HG03064 (cell line): ENCODE results near the gene SIGLEC10.
"Not testable (repeated sequence)": the region's sequence is repeated elsewhere in the genome, so short reads cannot be mapped to it uniquely, and the experiment has no call there.

ENCODE experiments used
- ATAC-seq: cut with Tn5 transposase; IDR thresholded peaks from one replicate; pipeline ENCODE4 v1.9.1; 2021; ENCODE audit warnings: low read depth; ENCODE audit not compliant: unreplicated experiment

SIGLEC10 gene

GRCh38 chr19:51417107-51417809 lies at the start of gene SIGLEC10:
Gene SIGLEC10, minus strand, starts transcription at chr19:51417642. Its CDS starts 61 bp downstream, at chr19:51417581.
- ATAC-seq = no peak

GRCh38 chr19:51466723-51467122 lies 49.3 kb upstream of the SIGLEC10 start:
- no peak for ATAC-seq

- ATAC-seq = not testable (repeated sequence)
Measured at GRCh38 chr19:51463976-51464581, 46.6 kb upstream of the SIGLEC10 start.

GRCh38 chr19:51462681-51463080 lies 45.2 kb upstream of the SIGLEC10 start:
- ATAC-seq = no peak

GRCh38 chr19:51462276-51462675 lies 44.8 kb upstream of the SIGLEC10 start:
- ATAC-seq = no peak

- no peak for ATAC-seq
Measured at GRCh38 chr19:51461723-51462161, 44.3 kb upstream of the SIGLEC10 start.

- ATAC-seq = no peak
Measured at GRCh38 chr19:51460164-51460992, 42.9 kb upstream of the SIGLEC10 start.

GRCh38 chr19:51458899-51459505 lies 41.6 kb upstream of the SIGLEC10 start:
- ATAC-seq = no peak

- no peak for ATAC-seq
Measured at GRCh38 chr19:51458051-51458645, 40.7 kb upstream of the SIGLEC10 start, which contains the start of gene SIGLEC8. Gene SIGLEC8, minus strand, starts transcription at chr19:51458454. Its CDS starts 67 bp downstream, at chr19:51458387.

GRCh38 chr19:51457351-51458013 lies 40.0 kb upstream of the SIGLEC10 start:
- no peak for ATAC-seq

- no peak for ATAC-seq
Measured at GRCh38 chr19:51456541-51457290, 39.3 kb upstream of the SIGLEC10 start.

GRCh38 chr19:51450730-51451307 lies 33.4 kb upstream of the SIGLEC10 start:
- ATAC-seq = no peak

- ATAC-seq = no peak
Measured at GRCh38 chr19:51448411-51449016, 31.1 kb upstream of the SIGLEC10 start.

GRCh38 chr19:51448011-51448410 lies 30.6 kb upstream of the SIGLEC10 start:
- no peak for ATAC-seq

GRCh38 chr19:51447510-51447909 lies 30.1 kb upstream of the SIGLEC10 start:
- ATAC-seq = not testable (repeated sequence)

GRCh38 chr19:51441410-51442390 lies 24.3 kb upstream of the SIGLEC10 start:
- ATAC-seq = peak; percentile 79

GRCh38 chr19:51440846-51441409 lies 23.5 kb upstream of the SIGLEC10 start:
- no peak for ATAC-seq
